Measurements from ENCODE around the gene FBH1.
"Not testable (repeated sequence)": the region's sequence is repeated elsewhere in the genome, so short reads cannot be mapped to it uniquely, and the experiment has no call there.

Gene FBH1

GRCh38 chr10:5961405-5962100, 71.5 kb downstream of the FBH1 start:
- no peak for DNase-seq

- not testable (repeated sequence) for DNase-seq
These were observed 72.4 kb downstream of the FBH1 start for GRCh38 chr10:5962358-5962940.

- no peak for DNase-seq
These were observed 73.0 kb downstream of the FBH1 start for GRCh38 chr10:5963071-5963470.

- no peak for DNase-seq
These were observed 73.5 kb downstream of the FBH1 start for GRCh38 chr10:5963591-5963990.

GRCh38 chr10:5964736-5965135, 74.7 kb downstream of the FBH1 start:
- DNase-seq: no peak

GRCh38 chr10:5965266-5965665, 75.2 kb downstream of the FBH1 start:
- no peak for DNase-seq

GRCh38 chr10:5968037-5968680, 78.1 kb downstream of the FBH1 start:
- DNase-seq: no peak

- DNase-seq: no peak
These were observed 78.8 kb downstream of the FBH1 start for GRCh38 chr10:5968681-5969453.

- DNase-seq: no peak
These were observed 80.0 kb downstream of the FBH1 start for GRCh38 chr10:5970066-5970465.

GRCh38 chr10:5970527-5970926, 80.5 kb downstream of the FBH1 start:
- DNase-seq: no peak

- DNase-seq: no peak
These were observed 81.3 kb downstream of the FBH1 start for GRCh38 chr10:5971315-5971832.

GRCh38 chr10:5971886-5972285, 81.8 kb downstream of the FBH1 start:
- DNase-seq: no peak

GRCh38 chr10:5973069-5973468, 83.0 kb downstream of the FBH1 start:
- no peak for DNase-seq

GRCh38 chr10:5975641-5976473, 85.8 kb downstream of the FBH1 start:
- DNase-seq: no peak

- no peak for DNase-seq
These were observed 86.7 kb downstream of the FBH1 start for GRCh38 chr10:5976512-5977470.

- DNase-seq: no peak
These were observed 87.6 kb downstream of the FBH1 start, which contains the start of gene IL15RA for GRCh38 chr10:5977471-5978229. TSS of gene IL15RA (minus strand) at chr10:5977543. CDS start at chr10:5977492, 51 bp downstream.

GRCh38 chr10:5978230-5978489, 88.1 kb downstream of the FBH1 start:
- DNase-seq: no peak

GRCh38 chr10:5981529-5981928, 91.5 kb downstream of the FBH1 start:
- no peak for DNase-seq

GRCh38 chr10:5983774-5984173, 93.7 kb downstream of the FBH1 start:
- DNase-seq: no peak

GRCh38 chr10:5985029-5985428, 95.0 kb downstream of the FBH1 start:
- DNase-seq: no peak
